SU-DHL-6 (cell line): ENCODE measurements around the gene WDR4.

Experiments used
- H2AFZ ChIP-seq: fragments of 200-600 bp; sonication (generic); 2 replicates; pipeline ENCODE4 v1.6.1; 2014; ENCODE audit warnings: low read depth, mild to moderate bottlenecking, moderate library complexity, mixed read lengths, antibody characterized with exemption, low read length; ENCODE audit not compliant: severe bottlenecking
- H3F3A ChIP-seq: fragments of 200-600 bp; shearing (Covaris generic); 2 replicates; pipeline ENCODE4 v1.6.0; 2016; ENCODE audit warnings: antibody characterized with exemption, mild to moderate bottlenecking; ENCODE audit not compliant: insufficient read depth
- H3K27ac ChIP-seq: fragments of 200-600 bp; sonication (generic); 2 replicates; pipeline ENCODE4 v1.5.1; 2016; ENCODE audit warnings: low read depth, mild to moderate bottlenecking, low read length, moderate library complexity, mixed read lengths
- H3K27me3 ChIP-seq: fragments of 200-600 bp; sonication (generic), shearing (Covaris generic); 2 replicates; pipeline ENCODE4 v1.6.0; 2014; ENCODE audit warnings: mild to moderate bottlenecking, low read length
- H3K36me3 ChIP-seq: fragments of 200-600 bp; sonication (generic); 2 replicates; pipeline ENCODE4 v1.6.1; 2014; ENCODE audit warnings: mild to moderate bottlenecking, low read length, mixed read lengths
- H3K4me2 ChIP-seq: fragments of 300-600, 200-600 bp; shearing (Covaris generic), sonication (generic); 2 replicates; pipeline ENCODE4 v1.6.0; 2014; ENCODE audit warnings: low read length, low read depth, mild to moderate bottlenecking; ENCODE audit not compliant: poor library complexity, severe bottlenecking
- H3K4me3 ChIP-seq: fragments of 200-600 bp; sonication (generic); 2 replicates; pipeline ENCODE4 v1.5.1; 2014; ENCODE audit warnings: antibody characterized with exemption, low read length, mild to moderate bottlenecking, mixed read lengths; ENCODE audit not compliant: insufficient read depth, poor library complexity, severe bottlenecking
- H3K79me2 ChIP-seq: fragments of 200-600 bp; sonication (generic); 2 replicates; pipeline ENCODE4 v1.6.1; 2014; ENCODE audit warnings: mild to moderate bottlenecking, low read length, moderate library complexity; ENCODE audit not compliant: insufficient read depth
- H3K9ac ChIP-seq: fragments of 200-600 bp; sonication (generic); 2 replicates; pipeline ENCODE4 v1.7.0; 2014; ENCODE audit warnings: mild to moderate bottlenecking, low read length
- H3K9me2 ChIP-seq: fragments of 200-600 bp; sonication (generic); replicated peaks from 2 replicates; pipeline ENCODE4 v1.6.1; 2014; ENCODE audit warnings: low read length; ENCODE audit not compliant: insufficient read depth
- H3K9me3 ChIP-seq: fragments of 200-600 bp; sonication (generic); 2 replicates; pipeline ENCODE4 v1.6.1; 2014; ENCODE audit warnings: low read length, mixed read lengths; ENCODE audit not compliant: insufficient read depth
- H4K20me1 ChIP-seq: fragments of 200-600 bp; sonication (generic); 2 replicates; pipeline ENCODE4 v1.6.1; 2014; ENCODE audit warnings: low read depth, mild to moderate bottlenecking, antibody characterized with exemption, low read length, moderate library complexity, mixed read lengths
- EZH2phosphoT487 ChIP-seq: fragments of 200-600 bp; sonication (generic), shearing (Covaris generic); conservative IDR thresholded peaks from 2 replicates; pipeline ENCODE4 v1.6.1; 2018; ENCODE audit warnings: mild to moderate bottlenecking, antibody characterized with exemption, low read length, moderate library complexity, mixed read lengths
- TF ChIP-seq, protein P1 (sequence below): fragments of 200-600 bp; sonication (generic); IDR thresholded peaks from one replicate; pipeline ENCODE4 v1.5.1; 2017; ENCODE audit warnings: antibody characterized with exemption, mild to moderate bottlenecking, low read length, moderate library complexity; ENCODE audit not compliant: insufficient read depth, poor library complexity, severe bottlenecking

Gene WDR4

DNA sequence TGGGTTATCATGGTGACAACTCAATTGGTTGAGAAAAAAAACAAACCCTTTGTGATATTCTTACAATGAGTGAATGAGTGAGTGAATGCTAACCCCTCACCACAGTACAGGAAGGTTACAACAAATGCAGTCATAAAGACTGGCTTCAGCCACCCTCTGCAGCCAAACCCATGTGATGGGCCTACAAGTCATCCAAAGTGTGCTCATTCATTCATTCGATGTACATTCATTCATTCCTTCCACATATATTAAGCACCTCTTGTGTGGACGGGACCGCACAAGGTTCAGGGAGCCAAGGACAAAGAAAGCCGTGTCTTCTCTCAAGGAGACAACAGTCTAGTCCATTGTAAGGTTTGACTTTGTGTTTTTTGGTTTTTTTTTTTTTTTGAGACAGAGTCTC lies 49.4 kb downstream of the WDR4 start:
- Histone ChIP-seq H3K36me3 (no peaks in the 10 kb centered on the region), H3K4me2 (no peak overlapping the region), H3K79me2 (no peaks in the 10 kb centered on the region), H3K9ac (no peak overlapping the region), H4K20me1 (no peaks in the 10 kb centered on the region), H3K27me3 (no peaks in the 10 kb centered on the region), H3F3A (no peaks in the 10 kb centered on the region), H3K27ac (no peak overlapping the region), H3K9me2 (no peaks in the 10 kb centered on the region), H3K4me3 (no peak overlapping the region), H2AFZ (no peak overlapping the region), H3K9me3 (no peaks in the 10 kb centered on the region)
- TF ChIP-seq, protein P1, sequence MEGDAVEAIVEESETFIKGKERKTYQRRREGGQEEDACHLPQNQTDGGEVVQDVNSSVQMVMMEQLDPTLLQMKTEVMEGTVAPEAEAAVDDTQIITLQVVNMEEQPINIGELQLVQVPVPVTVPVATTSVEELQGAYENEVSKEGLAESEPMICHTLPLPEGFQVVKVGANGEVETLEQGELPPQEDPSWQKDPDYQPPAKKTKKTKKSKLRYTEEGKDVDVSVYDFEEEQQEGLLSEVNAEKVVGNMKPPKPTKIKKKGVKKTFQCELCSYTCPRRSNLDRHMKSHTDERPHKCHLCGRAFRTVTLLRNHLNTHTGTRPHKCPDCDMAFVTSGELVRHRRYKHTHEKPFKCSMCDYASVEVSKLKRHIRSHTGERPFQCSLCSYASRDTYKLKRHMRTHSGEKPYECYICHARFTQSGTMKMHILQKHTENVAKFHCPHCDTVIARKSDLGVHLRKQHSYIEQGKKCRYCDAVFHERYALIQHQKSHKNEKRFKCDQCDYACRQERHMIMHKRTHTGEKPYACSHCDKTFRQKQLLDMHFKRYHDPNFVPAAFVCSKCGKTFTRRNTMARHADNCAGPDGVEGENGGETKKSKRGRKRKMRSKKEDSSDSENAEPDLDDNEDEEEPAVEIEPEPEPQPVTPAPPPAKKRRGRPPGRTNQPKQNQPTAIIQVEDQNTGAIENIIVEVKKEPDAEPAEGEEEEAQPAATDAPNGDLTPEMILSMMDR: no peak
- no peak for TF ChIP-seq EZH2phosphoT487

DNA sequence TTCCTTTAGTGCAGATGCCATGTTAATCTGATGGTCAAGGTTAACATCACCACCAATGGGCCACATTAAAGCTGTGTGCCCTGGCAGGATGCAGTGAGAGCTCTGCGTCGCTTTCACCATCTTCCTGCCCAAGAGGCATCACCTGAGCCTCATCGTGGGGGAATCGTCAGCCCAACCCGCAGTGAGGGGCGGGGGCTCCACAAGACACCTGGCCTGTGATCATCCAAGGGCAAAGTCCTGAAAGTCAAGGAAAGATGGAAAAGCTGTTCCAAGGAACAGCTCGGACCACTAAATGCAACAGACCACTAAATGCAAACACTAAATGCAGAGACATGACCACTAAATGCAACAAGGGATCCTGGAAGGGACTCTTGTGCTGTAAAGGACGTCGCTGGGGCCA lies 49.9 kb downstream of the WDR4 start:
- TF ChIP-seq EZH2phosphoT487: no peak
- TF ChIP-seq, protein P1: no peak
- Histone ChIP-seq H3K27ac (no peak overlapping the region), H3K4me2 (no peak overlapping the region), H2AFZ (no peak overlapping the region), H3K79me2 (no peaks in the 10 kb centered on the region), H4K20me1 (no peaks in the 10 kb centered on the region), H3K27me3 (no peaks in the 10 kb centered on the region), H3K9me3 (no peaks in the 10 kb centered on the region), H3F3A (no peaks in the 10 kb centered on the region), H3K9me2 (no peaks in the 10 kb centered on the region), H3K4me3 (no peak overlapping the region), H3K36me3 (no peaks in the 10 kb centered on the region), H3K9ac (no peak overlapping the region)

DNA sequence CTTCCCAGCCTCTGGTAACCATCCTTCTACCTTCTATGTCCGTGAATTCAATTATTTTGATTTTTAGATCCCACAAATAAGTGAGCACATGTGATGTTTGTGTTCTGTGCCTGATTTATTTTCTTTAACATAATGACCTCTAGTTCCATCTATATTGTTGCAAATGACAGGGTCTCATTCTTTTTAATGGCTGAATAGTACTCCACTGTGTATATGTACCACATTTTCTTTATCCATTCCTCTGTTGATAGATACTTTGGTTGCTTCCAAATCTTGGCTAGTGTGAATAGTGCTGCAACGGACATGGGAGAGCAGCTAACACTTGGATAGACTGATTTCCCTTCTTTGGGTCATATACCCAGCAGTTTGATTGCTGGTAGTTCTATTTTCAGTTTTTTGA lies 51.8 kb downstream of the WDR4 start:
- Histone ChIP-seq H3K36me3 (no peaks in the 10 kb centered on the region), H3K9me3 (no peaks in the 10 kb centered on the region), H3K9me2 (no peaks in the 10 kb centered on the region), H2AFZ (no peak overlapping the region), H3K4me2 (no peak overlapping the region), H3K27ac (no peak overlapping the region), H3K9ac (no peak overlapping the region), H3K4me3 (no peak overlapping the region), H3F3A (no peaks in the 10 kb centered on the region), H4K20me1 (no peaks in the 10 kb centered on the region), H3K79me2 (no peaks in the 10 kb centered on the region), H3K27me3 (no peaks in the 10 kb centered on the region)
- TF ChIP-seq, protein P1: no peak
- no peak for TF ChIP-seq EZH2phosphoT487
